OCI-LY7 (cell line): Measurements from ENCODE around the gene SRCAP.

Source experiments
- EZH2phosphoT487 ChIP-seq: fragments of 200-600 bp; sonication (generic); IDR thresholded peaks from 2 replicates; pipeline ENCODE4 v1.6.1; 2018; ENCODE audit warnings: low read depth, borderline replicate concordance, mild to moderate bottlenecking, mixed run types, antibody characterized with exemption, low read length, moderate library complexity, mixed read lengths
- TF ChIP-seq, protein P1 (sequence below): fragments of 200-600 bp; sonication (generic); conservative IDR thresholded peaks from 2 replicates; pipeline ENCODE4 v1.5.1; 2014; ENCODE audit warnings: mild to moderate bottlenecking, antibody characterized with exemption, low read length, moderate library complexity, mixed read lengths

DNA sequence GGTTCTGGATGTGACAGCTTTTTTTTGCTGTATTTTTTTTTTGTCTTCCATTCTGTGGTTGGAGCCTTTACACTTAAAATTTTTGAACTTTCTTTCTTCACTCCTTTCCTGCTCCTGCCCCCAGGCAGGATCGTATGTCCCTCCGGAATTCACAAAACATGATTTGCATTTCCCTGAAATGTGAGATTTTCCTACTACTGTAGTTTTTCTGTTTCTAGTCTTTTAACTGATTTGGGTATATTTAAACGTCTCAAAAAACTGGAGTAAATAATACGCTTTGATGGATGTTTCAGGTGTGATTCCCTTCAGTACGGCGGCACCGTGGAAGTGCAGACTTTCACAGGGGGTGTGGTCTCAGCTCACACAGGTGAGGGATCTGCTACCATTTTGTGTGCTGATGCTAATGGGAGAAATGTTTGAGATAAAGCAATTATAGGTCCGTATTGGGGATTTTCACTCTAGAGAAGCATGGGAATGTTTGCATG is 686 bp downstream of the SRCAP start:
- TF ChIP-seq, protein P1, sequence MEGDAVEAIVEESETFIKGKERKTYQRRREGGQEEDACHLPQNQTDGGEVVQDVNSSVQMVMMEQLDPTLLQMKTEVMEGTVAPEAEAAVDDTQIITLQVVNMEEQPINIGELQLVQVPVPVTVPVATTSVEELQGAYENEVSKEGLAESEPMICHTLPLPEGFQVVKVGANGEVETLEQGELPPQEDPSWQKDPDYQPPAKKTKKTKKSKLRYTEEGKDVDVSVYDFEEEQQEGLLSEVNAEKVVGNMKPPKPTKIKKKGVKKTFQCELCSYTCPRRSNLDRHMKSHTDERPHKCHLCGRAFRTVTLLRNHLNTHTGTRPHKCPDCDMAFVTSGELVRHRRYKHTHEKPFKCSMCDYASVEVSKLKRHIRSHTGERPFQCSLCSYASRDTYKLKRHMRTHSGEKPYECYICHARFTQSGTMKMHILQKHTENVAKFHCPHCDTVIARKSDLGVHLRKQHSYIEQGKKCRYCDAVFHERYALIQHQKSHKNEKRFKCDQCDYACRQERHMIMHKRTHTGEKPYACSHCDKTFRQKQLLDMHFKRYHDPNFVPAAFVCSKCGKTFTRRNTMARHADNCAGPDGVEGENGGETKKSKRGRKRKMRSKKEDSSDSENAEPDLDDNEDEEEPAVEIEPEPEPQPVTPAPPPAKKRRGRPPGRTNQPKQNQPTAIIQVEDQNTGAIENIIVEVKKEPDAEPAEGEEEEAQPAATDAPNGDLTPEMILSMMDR = no peak
- TF ChIP-seq EZH2phosphoT487 = no peak
